WTC11 (cell line): ENCODE data around the gene HS1BP3. TPM values are rescaled to one million over a fixed set of nuclear protein-coding genes. Genes with fewer than 3 reads are reported as not detected.

ENCODE experiments used
- ATAC-seq: fragments of 200-7000 bp; cut with Tn5 transposase; 2 replicates; pipeline ENCODE4 v1.10.0; 2021; ENCODE audit warnings: mild to moderate bottlenecking, moderate library complexity
- CTCF ChIA-PET: fragments of 300-600 bp; sonication (Branson Sonifier 250); formaldehyde crosslinking; loops from one replicate; lab custom pipeline; 2021; ENCODE audit warnings: antibody characterized with exemption; lab: Charles Lee
- POLR2A ChIA-PET: fragments of 350-600 bp; sonication (Branson Sonifier 250); formaldehyde crosslinking; loops from one replicate; lab custom pipeline; 2021; ENCODE audit warnings: antibody characterized with exemption; lab: Charles Lee
- DNase-seq: peaks from one replicate; pipeline ENCODE4 v3.0.0; 2021; ENCODE audit warnings: low spot score
- H3K27ac Mint-ChIP-seq: 2 replicates; pipeline ENCODE4 v1.8.0; 2021; ENCODE audit warnings: mixed read lengths
- H3K27me3 Mint-ChIP-seq: 2 replicates; pipeline ENCODE4 v1.8.0; 2021; ENCODE audit warnings: low read depth, mild to moderate bottlenecking, moderate library complexity, mixed read lengths
- H3K36me3 Mint-ChIP-seq: 2 replicates; pipeline ENCODE4 v1.8.0; 2021; ENCODE audit warnings: mixed read lengths
- H3K4me1 Mint-ChIP-seq: 2 replicates; pipeline ENCODE4 v1.8.0; 2022; ENCODE audit warnings: mixed read lengths
- H3K4me3 Mint-ChIP-seq: 2 replicates; pipeline ENCODE4 v1.8.0; 2021; ENCODE audit warnings: mild to moderate bottlenecking, moderate library complexity, mixed read lengths
- H3K9me3 Mint-ChIP-seq: 2 replicates; pipeline ENCODE4 v1.8.0; 2021; ENCODE audit warnings: mixed read lengths
- ATF1 ChIP-seq: sonication (generic); formaldehyde crosslinking; IDR thresholded peaks from 2 replicates; pipeline ENCODE4 v1.8.1; 2023; ENCODE audit warnings: mild to moderate bottlenecking, moderate library complexity, missing genetic modification reagents
- CTCF ChIP-seq: fragments of 200-600 bp; IDR thresholded peaks from 2 replicates; pipeline ENCODE4 v1.8.0; 2022; ENCODE audit warnings: antibody characterized with exemption
- ERG ChIP-seq: fragments of 250-450 bp; sonication (Bioruptor Pico); IDR thresholded peaks from 2 replicates; pipeline ENCODE4 v1.8.0; 2021; ENCODE audit warnings: mild to moderate bottlenecking
- ETV6 ChIP-seq: sonication (generic); formaldehyde crosslinking; IDR thresholded peaks from 2 replicates; pipeline ENCODE4 v1.8.1; 2022; ENCODE audit warnings: mild to moderate bottlenecking, missing genetic modification reagents
- FOXK1 ChIP-seq: sonication (generic); formaldehyde crosslinking; IDR thresholded peaks from 2 replicates; pipeline ENCODE4 v1.8.0; 2022; ENCODE audit warnings: mild to moderate bottlenecking, moderate library complexity, missing genetic modification reagents
- FOXP4 ChIP-seq: sonication (generic); formaldehyde crosslinking; IDR thresholded peaks from 2 replicates; pipeline ENCODE4 v1.8.0; 2022; ENCODE audit warnings: mild to moderate bottlenecking, missing genetic modification reagents
- GABPB1 ChIP-seq: sonication (generic); formaldehyde crosslinking; IDR thresholded peaks from 2 replicates; pipeline ENCODE4 v1.8.1; 2023; ENCODE audit warnings: mild to moderate bottlenecking, missing genetic modification reagents
- HMGA2 ChIP-seq: fragments of 250-450 bp; sonication (Bioruptor Pico); IDR thresholded peaks from 2 replicates; pipeline ENCODE4 v1.4.0; 2021; ENCODE audit warnings: mild to moderate bottlenecking, moderate library complexity
- OVOL2 ChIP-seq: fragments of 250-450 bp; sonication (Bioruptor Pico); IDR thresholded peaks from 2 replicates; pipeline ENCODE4 v1.9.0; 2021; ENCODE audit warnings: mild to moderate bottlenecking, borderline replicate concordance
- PREB ChIP-seq: sonication (generic); formaldehyde crosslinking; IDR thresholded peaks from 2 replicates; pipeline ENCODE4 v1.8.1; 2022; ENCODE audit warnings: mild to moderate bottlenecking, missing genetic modification reagents, moderate library complexity, borderline replicate concordance
- SMAD3 ChIP-seq: sonication (generic); formaldehyde crosslinking; IDR thresholded peaks from 2 replicates; pipeline ENCODE4 v1.8.0; 2022; ENCODE audit warnings: missing genetic modification reagents, mild to moderate bottlenecking, borderline replicate concordance
- SP1 ChIP-seq: sonication (generic); formaldehyde crosslinking; conservative IDR thresholded peaks from 2 replicates; pipeline ENCODE4 v1.8.1; 2022; ENCODE audit warnings: missing genetic modification reagents
- TCF7 ChIP-seq: sonication (generic); formaldehyde crosslinking; IDR thresholded peaks from 2 replicates; pipeline ENCODE4 v1.8.0; 2022; ENCODE audit warnings: mild to moderate bottlenecking, low read depth, missing genetic modification reagents, moderate library complexity
- TEAD4 ChIP-seq: sonication (generic); formaldehyde crosslinking; IDR thresholded peaks from 2 replicates; pipeline ENCODE4 v1.8.0; 2022; ENCODE audit warnings: mild to moderate bottlenecking, missing genetic modification reagents
- TP53 ChIP-seq: sonication (generic); formaldehyde crosslinking; IDR thresholded peaks from 2 replicates; pipeline ENCODE4 v1.8.1; 2023; ENCODE audit warnings: mild to moderate bottlenecking, missing genetic modification reagents
- USF1 ChIP-seq: sonication (generic); formaldehyde crosslinking; IDR thresholded peaks from 2 replicates; pipeline ENCODE4 v1.8.0; 2022; ENCODE audit warnings: mild to moderate bottlenecking, missing genetic modification reagents
- ZNF232 ChIP-seq: sonication (generic); formaldehyde crosslinking; IDR thresholded peaks from 2 replicates; pipeline ENCODE4 v1.8.0; 2022; ENCODE audit warnings: mild to moderate bottlenecking, missing genetic modification reagents
- ZNF317 ChIP-seq: sonication (generic); formaldehyde crosslinking; IDR thresholded peaks from 2 replicates; pipeline ENCODE4 v1.8.1; 2023; ENCODE audit warnings: low read depth, mild to moderate bottlenecking, moderate library complexity, missing genetic modification reagents, borderline replicate concordance
- total RNA-seq: library from RNA; stranded (reverse); gene quantifications from 3 replicates; pipeline ENCODE4 v1.2.3, GENCODE V29; 2021
- TF ChIP-seq, protein P1 (sequence below): sonication (generic); formaldehyde crosslinking; IDR thresholded peaks from 2 replicates; pipeline ENCODE4 v1.8.1; 2023; ENCODE audit warnings: mild to moderate bottlenecking, missing genetic modification reagents, moderate library complexity

The HS1BP3 gene
- total RNA-seq, 1 experiment from 2014 or later = 17.9 TPM

DNA sequence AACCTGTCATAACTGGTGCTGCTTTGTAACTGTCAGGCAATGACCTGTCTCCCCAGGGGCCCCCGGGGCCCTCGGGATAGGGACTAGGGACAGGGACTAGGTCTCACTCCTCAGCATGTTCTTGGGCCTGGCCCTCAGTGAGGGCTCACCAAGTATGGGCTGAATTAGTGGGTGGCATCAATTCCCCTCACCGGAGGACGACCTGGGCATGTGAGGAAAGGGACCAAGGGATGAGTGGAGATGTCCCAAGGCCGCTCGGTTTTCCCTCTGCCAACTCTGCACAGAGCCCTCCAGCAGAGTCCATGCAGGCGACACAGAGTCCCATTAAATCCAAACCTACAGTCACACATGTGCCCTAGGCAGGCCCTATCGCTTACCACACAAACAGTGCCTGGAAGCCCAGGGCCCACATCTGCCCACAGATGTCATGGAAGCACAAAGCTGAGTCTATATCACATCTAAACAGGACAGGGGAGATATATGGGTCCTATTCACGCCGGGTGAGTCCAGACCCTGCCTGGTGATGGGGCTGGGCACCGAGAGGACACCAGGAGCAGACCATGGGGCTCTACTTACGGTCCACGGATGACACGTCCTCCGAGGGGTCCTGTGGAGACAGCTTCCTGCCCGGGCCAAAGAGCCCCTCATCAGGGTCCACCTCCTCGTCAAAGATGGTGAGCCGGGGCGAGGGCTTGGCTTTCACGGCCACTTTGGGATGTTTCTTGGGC, 26.6 kb downstream of the HS1BP3 start:
- Mint-ChIP-seq H3K9me3 (no peaks in the 10 kb centered on the region), H3K4me3 (no peak overlapping the region), H3K4me1 (no peaks in the 10 kb centered on the region), H3K36me3 (no peaks in the 10 kb centered on the region), H3K27ac (no peak overlapping the region)
- ATAC-seq = no peak
- POLR2A ChIA-PET = no interaction called here
- CTCF ChIA-PET = interaction anchor here (1.1 to 3.5 kb wide), 4 partner anchors 9 to 37 kb away, joined by 3 to 13 read pairs (median 4); no protein-coding TSS in a partner anchor
- no peak for TF ChIP-seq GABPB1 (CRISPR knock-in tag)
- no peak for TF ChIP-seq PREB
- no peak for TF ChIP-seq TEAD4 (CRISPR knock-in tag)
- no peak for TF ChIP-seq CTCF
- no peak for TF ChIP-seq FOXP4 (CRISPR knock-in tag)
- no peak for TF ChIP-seq ETV6 (CRISPR knock-in tag)
- no peak for TF ChIP-seq OVOL2
- no peak for TF ChIP-seq FOXK1 (CRISPR knock-in tag)
- no peak for TF ChIP-seq ZNF232 (CRISPR knock-in tag)
- no peak for TF ChIP-seq TCF7 (CRISPR knock-in tag)
- TF ChIP-seq SP1 (CRISPR knock-in tag) = no peak
- no peak for TF ChIP-seq HMGA2 (CRISPR knock-in tag)
- TF ChIP-seq TP53 (CRISPR knock-in tag) = no peak
- TF ChIP-seq, protein P1, sequence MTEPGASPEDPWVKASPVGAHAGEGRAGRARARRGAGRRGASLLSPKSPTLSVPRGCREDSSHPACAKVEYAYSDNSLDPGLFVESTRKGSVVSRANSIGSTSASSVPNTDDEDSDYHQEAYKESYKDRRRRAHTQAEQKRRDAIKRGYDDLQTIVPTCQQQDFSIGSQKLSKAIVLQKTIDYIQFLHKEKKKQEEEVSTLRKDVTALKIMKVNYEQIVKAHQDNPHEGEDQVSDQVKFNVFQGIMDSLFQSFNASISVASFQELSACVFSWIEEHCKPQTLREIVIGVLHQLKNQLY (CRISPR knock-in tag) = no peak
- no peak for TF ChIP-seq ATF1 (CRISPR knock-in tag)
- no peak for TF ChIP-seq USF1 (CRISPR knock-in tag)
- no peak for TF ChIP-seq SMAD3 (CRISPR knock-in tag)
- TF ChIP-seq ZNF317 (CRISPR knock-in tag) = no peak
- TF ChIP-seq ERG (CRISPR knock-in tag) = no peak
- TF ChIP-seq, all 79 proteins: peak for 0
- DNase-seq = no peak
- H3K27me3 Mint-ChIP-seq = no peaks in the 10 kb centered on the region
